B cell (primary cell): ENCODE results near the gene PHEX.

Experiments
- EZH2 ChIP-seq: IDR thresholded peaks from 2 replicates; pipeline ENCODE4 v1.6.1; 2012; ENCODE audit warnings: borderline replicate concordance, low read depth, mild to moderate bottlenecking, moderate library complexity, low read length; ENCODE audit not compliant: insufficient read depth, poor library complexity, severe bottlenecking
- TF ChIP-seq, protein P1 (sequence below): fragments of 200-600 bp; IDR thresholded peaks from one replicate; pipeline ENCODE4 v1.8.0; 2022; ENCODE audit warnings: antibody characterized with exemption, mild to moderate bottlenecking

DNA sequence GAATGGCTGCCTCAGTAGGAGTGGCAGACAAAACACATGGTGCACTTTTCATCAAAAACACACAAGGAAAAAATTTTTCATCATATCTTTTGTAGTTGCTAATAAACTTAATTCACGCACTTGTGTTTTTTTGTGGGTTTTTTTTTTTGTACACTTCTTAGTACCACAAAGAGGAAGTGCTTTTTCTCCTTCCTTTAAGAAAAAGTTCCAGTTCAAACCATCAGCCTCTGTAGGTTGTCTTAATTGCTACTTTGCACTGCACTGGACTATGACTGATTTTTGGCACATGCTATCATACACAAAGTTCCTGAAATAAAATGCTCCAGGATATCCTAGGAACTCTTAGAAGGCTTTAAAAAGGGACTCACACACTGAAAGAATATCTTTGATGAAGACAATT is at the start of gene PHEX:
- TF ChIP-seq, protein P1, sequence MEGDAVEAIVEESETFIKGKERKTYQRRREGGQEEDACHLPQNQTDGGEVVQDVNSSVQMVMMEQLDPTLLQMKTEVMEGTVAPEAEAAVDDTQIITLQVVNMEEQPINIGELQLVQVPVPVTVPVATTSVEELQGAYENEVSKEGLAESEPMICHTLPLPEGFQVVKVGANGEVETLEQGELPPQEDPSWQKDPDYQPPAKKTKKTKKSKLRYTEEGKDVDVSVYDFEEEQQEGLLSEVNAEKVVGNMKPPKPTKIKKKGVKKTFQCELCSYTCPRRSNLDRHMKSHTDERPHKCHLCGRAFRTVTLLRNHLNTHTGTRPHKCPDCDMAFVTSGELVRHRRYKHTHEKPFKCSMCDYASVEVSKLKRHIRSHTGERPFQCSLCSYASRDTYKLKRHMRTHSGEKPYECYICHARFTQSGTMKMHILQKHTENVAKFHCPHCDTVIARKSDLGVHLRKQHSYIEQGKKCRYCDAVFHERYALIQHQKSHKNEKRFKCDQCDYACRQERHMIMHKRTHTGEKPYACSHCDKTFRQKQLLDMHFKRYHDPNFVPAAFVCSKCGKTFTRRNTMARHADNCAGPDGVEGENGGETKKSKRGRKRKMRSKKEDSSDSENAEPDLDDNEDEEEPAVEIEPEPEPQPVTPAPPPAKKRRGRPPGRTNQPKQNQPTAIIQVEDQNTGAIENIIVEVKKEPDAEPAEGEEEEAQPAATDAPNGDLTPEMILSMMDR, result no peak
- no peak for TF ChIP-seq EZH2
